Measurements from ENCODE around the gene ERBB4. TPM values are rescaled to one million over a fixed set of nuclear protein-coding genes. Genes with fewer than 3 reads are reported as not detected.

ERBB4 gene
- total RNA-seq, 1 donor from 2014 or later: 25.3 TPM

GRCh38 chr2:212354382-212354781 lies 184.2 kb downstream of the ERBB4 start:
- no peaks in the 10 kb centered on the region for H3K9me3 ChIP-seq
- H3K4me1 ChIP-seq: no peaks in the 10 kb centered on the region
- no peak for TF ChIP-seq CTCF (IDR thresholded peaks at IDR 0.05)
- no peak for ATAC-seq
- no peak overlapping the region for H3K4me3 ChIP-seq
- no peak overlapping the region for H3K27ac ChIP-seq
- H3K36me3 ChIP-seq: no peaks in the 10 kb centered on the region
- H3K27me3 ChIP-seq (ENCODE audit: low read depth): no peaks in the 10 kb centered on the region
- intact Hi-C loops (cut with DNase I): no loop called here
- DNase-seq: no peak

- TF ChIP-seq CTCF (IDR thresholded peaks at IDR 0.05): no peak
- ATAC-seq: no peak
Measured at GRCh38 chr2:212348501-212348900, 190.1 kb downstream of the ERBB4 start.

GRCh38 chr2:212346865-212347264 lies 191.7 kb downstream of the ERBB4 start:
- DNase-seq: no peak
- H3K4me1 ChIP-seq: no peaks in the 10 kb centered on the region
- intact Hi-C loops (cut with DNase I): no loop called here
- ATAC-seq: peak; percentile 54 to 88
- TF ChIP-seq CTCF (IDR thresholded peaks at IDR 0.05): no peak
- H3K27ac ChIP-seq: no peak overlapping the region
- H3K36me3 ChIP-seq: no peaks in the 10 kb centered on the region
- no peaks in the 10 kb centered on the region for H3K27me3 ChIP-seq (ENCODE audit: low read depth)
- H3K9me3 ChIP-seq: no peaks in the 10 kb centered on the region
- no peak overlapping the region for H3K4me3 ChIP-seq

More at GRCh38 chr2:212348501-212348900, 190.1 kb downstream of the ERBB4 start:
- no peak for DNase-seq
- intact Hi-C loops (cut with DNase I): no loop called here
- no peaks in the 10 kb centered on the region for H3K27me3 ChIP-seq (ENCODE audit: low read depth)
- H3K4me1 ChIP-seq: no peaks in the 10 kb centered on the region
- no peak overlapping the region for H3K27ac ChIP-seq
- no peaks in the 10 kb centered on the region for H3K9me3 ChIP-seq
- no peaks in the 10 kb centered on the region for H3K36me3 ChIP-seq
- H3K4me3 ChIP-seq: no peak overlapping the region

GRCh38 chr2:212345966-212346365 lies 192.6 kb downstream of the ERBB4 start:
- DNase-seq (no peak), ATAC-seq (no peak)
- Histone ChIP-seq H3K27me3 (ENCODE audit: low read depth) (no peaks in the 10 kb centered on the region), H3K9me3 (no peaks in the 10 kb centered on the region), H3K27ac (no peak overlapping the region), H3K4me1 (no peaks in the 10 kb centered on the region), H3K4me3 (no peak overlapping the region), H3K36me3 (no peaks in the 10 kb centered on the region)
- intact Hi-C loops (cut with DNase I): no loop called here
- no peak for TF ChIP-seq CTCF (IDR thresholded peaks at IDR 0.05)

GRCh38 chr2:212344131-212344530 lies 194.5 kb downstream of the ERBB4 start:
- ATAC-seq (no peak), DNase-seq (no peak)
- H3K4me3 ChIP-seq: no peak overlapping the region
- intact Hi-C loops (cut with DNase I): no loop called here
- no peaks in the 10 kb centered on the region for H3K36me3 ChIP-seq
- H3K4me1 ChIP-seq: no peaks in the 10 kb centered on the region
- H3K27me3 ChIP-seq (ENCODE audit: low read depth): no peaks in the 10 kb centered on the region
- H3K9me3 ChIP-seq: no peaks in the 10 kb centered on the region
- H3K27ac ChIP-seq: no peak overlapping the region
- TF ChIP-seq CTCF (IDR thresholded peaks at IDR 0.05): no peak

GRCh38 chr2:212343167-212343566 lies 195.4 kb downstream of the ERBB4 start:
- no peaks in the 10 kb centered on the region for H3K4me1 ChIP-seq
- ATAC-seq (no peak), DNase-seq (no peak)
- no peak overlapping the region for H3K27ac ChIP-seq
- TF ChIP-seq CTCF (IDR thresholded peaks at IDR 0.05): no peak
- H3K9me3 ChIP-seq: no peaks in the 10 kb centered on the region
- no peaks in the 10 kb centered on the region for H3K27me3 ChIP-seq (ENCODE audit: low read depth)
- intact Hi-C loops (cut with DNase I): no loop called here
- no peak overlapping the region for H3K4me3 ChIP-seq
- H3K36me3 ChIP-seq: no peaks in the 10 kb centered on the region
